DOHH2 (cell line): Measurements from ENCODE around the gene UPK3A.

ENCODE experiments used
- EZH2phosphoT487 ChIP-seq: fragments of 200-600 bp; sonication (generic); IDR thresholded peaks from 2 replicates; pipeline ENCODE4 v1.6.1; 2017; ENCODE audit warnings: borderline replicate concordance, mild to moderate bottlenecking, antibody characterized with exemption, low read length, moderate library complexity, mixed read lengths
- TF ChIP-seq, protein P1 (sequence below): fragments of 200-600 bp; sonication (generic); IDR thresholded peaks from one replicate; pipeline ENCODE4 v1.5.1; 2014; ENCODE audit warnings: antibody characterized with exemption, mild to moderate bottlenecking, low read depth, low read length; ENCODE audit not compliant: poor library complexity, severe bottlenecking

DNA sequence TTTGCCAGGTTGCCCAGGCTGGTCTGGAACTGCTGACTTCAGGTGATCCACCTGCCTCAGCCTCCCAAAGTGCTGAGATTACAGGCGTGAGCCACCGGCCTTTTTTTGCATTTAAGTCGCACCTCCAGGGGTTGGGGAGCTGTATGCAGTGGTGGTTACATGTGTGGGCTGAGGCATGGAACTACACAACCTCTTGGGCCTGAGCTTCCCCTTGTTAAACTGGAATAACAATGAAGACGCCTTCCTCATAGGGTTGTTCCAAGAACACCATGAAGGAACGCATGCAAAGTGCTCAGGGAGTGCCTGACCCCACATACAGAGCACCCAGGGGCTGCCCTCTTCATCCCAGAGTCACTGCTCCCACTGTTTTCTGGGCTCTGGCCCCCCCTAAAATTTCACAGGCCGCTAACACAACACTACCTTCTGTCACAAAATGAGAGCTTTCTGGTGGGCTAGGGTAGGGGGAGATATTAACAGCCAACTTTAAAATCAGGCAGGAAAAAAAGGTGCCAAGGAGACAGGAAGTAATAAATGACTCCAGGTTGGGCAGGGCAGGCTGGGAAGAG is 23.7 kb downstream of the UPK3A start:
- TF ChIP-seq, protein P1, sequence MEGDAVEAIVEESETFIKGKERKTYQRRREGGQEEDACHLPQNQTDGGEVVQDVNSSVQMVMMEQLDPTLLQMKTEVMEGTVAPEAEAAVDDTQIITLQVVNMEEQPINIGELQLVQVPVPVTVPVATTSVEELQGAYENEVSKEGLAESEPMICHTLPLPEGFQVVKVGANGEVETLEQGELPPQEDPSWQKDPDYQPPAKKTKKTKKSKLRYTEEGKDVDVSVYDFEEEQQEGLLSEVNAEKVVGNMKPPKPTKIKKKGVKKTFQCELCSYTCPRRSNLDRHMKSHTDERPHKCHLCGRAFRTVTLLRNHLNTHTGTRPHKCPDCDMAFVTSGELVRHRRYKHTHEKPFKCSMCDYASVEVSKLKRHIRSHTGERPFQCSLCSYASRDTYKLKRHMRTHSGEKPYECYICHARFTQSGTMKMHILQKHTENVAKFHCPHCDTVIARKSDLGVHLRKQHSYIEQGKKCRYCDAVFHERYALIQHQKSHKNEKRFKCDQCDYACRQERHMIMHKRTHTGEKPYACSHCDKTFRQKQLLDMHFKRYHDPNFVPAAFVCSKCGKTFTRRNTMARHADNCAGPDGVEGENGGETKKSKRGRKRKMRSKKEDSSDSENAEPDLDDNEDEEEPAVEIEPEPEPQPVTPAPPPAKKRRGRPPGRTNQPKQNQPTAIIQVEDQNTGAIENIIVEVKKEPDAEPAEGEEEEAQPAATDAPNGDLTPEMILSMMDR = no peak
- no peak for TF ChIP-seq EZH2phosphoT487
